Thyroid gland (tissue), 4 donors: Measurements from ENCODE around the gene ELOVL2.
"Not testable (repeated sequence)": the region's sequence is repeated elsewhere in the genome, so short reads cannot be mapped to it uniquely, and the experiment has no call there.

Experiments used
- POLR2A ChIP-seq, 2 donors: fragments of 450-650 bp; IDR thresholded peaks; one replicate each; pipeline ENCODE4 v1.6.1; 2017; ENCODE audit warnings: antibody characterized with exemption in 2 of 2, mild to moderate bottlenecking in 2 of 2, moderate library complexity in 1 of 2
- TF ChIP-seq, protein P1 (sequence below), 6 experiments: fragments of 200-600 bp in 3 of 6; fragments of 450-650 bp in 3 of 6; sonication (generic) in 3 of 6; IDR thresholded peaks; one replicate each; pipeline ENCODE4 v1.5.1; 2016 to 2019; ENCODE audit warnings: antibody characterized with exemption in 6 of 6, mild to moderate bottlenecking in 2 of 6, inconsistent platforms in 1 of 6, moderate library complexity in 1 of 6

DNA sequence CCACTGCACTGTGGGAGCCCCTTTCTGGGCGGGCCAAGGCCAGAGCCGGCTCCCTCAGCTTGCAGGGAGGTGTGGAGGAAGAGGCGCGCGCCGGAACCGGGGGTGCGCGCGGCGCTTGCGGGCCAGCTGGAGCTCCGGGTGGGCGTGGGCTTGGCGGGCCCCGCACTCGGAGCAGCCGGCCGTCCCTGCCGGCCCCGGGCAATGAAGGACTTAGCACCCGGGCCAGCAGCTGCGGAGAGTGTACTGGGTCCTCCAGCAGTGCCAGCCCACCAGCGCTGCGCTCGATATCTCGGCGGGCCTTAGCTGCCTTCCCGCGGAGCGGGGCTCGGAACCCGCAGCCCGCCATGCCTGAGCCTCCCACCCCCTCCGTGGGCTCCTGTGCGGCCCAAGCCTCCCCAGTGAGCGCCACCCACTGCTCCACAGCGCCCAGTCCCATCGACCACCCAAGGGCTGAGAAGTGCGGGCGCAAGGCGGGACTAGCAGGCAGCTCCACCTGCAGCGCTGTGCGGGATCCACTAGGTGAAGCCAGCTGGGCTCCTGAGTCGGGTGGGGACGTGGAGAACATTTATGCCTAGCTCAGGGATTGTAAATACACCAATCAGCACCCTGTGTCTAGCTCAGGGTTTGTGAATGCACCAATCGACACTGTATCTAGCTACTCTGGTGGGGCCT, 43.2 kb upstream of the ELOVL2 start:
- TF ChIP-seq POLR2A (IDR thresholded peaks at IDR 0.05) = not testable (repeated sequence)
- TF ChIP-seq, protein P1, sequence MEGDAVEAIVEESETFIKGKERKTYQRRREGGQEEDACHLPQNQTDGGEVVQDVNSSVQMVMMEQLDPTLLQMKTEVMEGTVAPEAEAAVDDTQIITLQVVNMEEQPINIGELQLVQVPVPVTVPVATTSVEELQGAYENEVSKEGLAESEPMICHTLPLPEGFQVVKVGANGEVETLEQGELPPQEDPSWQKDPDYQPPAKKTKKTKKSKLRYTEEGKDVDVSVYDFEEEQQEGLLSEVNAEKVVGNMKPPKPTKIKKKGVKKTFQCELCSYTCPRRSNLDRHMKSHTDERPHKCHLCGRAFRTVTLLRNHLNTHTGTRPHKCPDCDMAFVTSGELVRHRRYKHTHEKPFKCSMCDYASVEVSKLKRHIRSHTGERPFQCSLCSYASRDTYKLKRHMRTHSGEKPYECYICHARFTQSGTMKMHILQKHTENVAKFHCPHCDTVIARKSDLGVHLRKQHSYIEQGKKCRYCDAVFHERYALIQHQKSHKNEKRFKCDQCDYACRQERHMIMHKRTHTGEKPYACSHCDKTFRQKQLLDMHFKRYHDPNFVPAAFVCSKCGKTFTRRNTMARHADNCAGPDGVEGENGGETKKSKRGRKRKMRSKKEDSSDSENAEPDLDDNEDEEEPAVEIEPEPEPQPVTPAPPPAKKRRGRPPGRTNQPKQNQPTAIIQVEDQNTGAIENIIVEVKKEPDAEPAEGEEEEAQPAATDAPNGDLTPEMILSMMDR (IDR thresholded peaks at IDR 0.05) = not testable (repeated sequence)
